ACC112 (cell line): Measurements from ENCODE around the gene PDCD2L.
"Not testable (repeated sequence)": the region's sequence is repeated elsewhere in the genome, so short reads cannot be mapped to it uniquely, and the experiment has no call there.

Experiments used
- H2AFZ ChIP-seq: fragments of 200-600 bp; sonication (generic); one replicate; pipeline ENCODE4 v1.6.0; 2017; ENCODE audit warnings: antibody characterized with exemption, low read length; ENCODE audit not compliant: unreplicated experiment
- H3K27ac ChIP-seq: fragments of 200-600 bp; sonication (generic); 2 replicates; pipeline ENCODE4 v1.5.1; 2014; ENCODE audit warnings: low read depth, mild to moderate bottlenecking, antibody characterized with exemption, low read length, moderate library complexity
- H3K27me3 ChIP-seq: fragments of 200-600 bp; sonication (generic); 2 replicates; pipeline ENCODE4 v1.6.1; 2014; ENCODE audit warnings: mild to moderate bottlenecking, antibody characterized with exemption, low read length, moderate library complexity, mixed read lengths; ENCODE audit not compliant: insufficient read depth
- H3K36me3 ChIP-seq: fragments of 200-600 bp; sonication (generic); 2 replicates; pipeline ENCODE4 v1.6.1; 2016; ENCODE audit warnings: mild to moderate bottlenecking, antibody characterized with exemption, low read length, moderate library complexity, mixed read lengths; ENCODE audit not compliant: insufficient read depth
- H3K4me1 ChIP-seq: fragments of 200-600 bp; sonication (generic); one replicate; pipeline ENCODE4 v1.6.1; 2016; ENCODE audit warnings: low read length, mixed read lengths; ENCODE audit not compliant: insufficient read depth, unreplicated experiment, control insufficient read depth
- H3K4me3 ChIP-seq: fragments of 200-600 bp; sonication (generic); 2 replicates; pipeline ENCODE4 v1.5.1; 2014; ENCODE audit warnings: mild to moderate bottlenecking, low read depth, low read length
- H3K79me2 ChIP-seq: fragments of 200-600 bp; sonication (generic); one replicate; pipeline ENCODE4 v1.6.0; 2016; ENCODE audit warnings: low read length; ENCODE audit not compliant: control insufficient read depth, unreplicated experiment, insufficient read depth

Gene PDCD2L

GRCh38 chr19:34375598-34375997 lies 28.6 kb upstream of the PDCD2L start:
- peaks cover 2% of the 10 kb centered on the region for H3K79me2 ChIP-seq
- H3K27ac ChIP-seq = no peak overlapping the region
- H3K27me3 ChIP-seq = no peaks in the 10 kb centered on the region
- H3K4me1 ChIP-seq = no peaks in the 10 kb centered on the region
- H3K36me3 ChIP-seq = peaks cover 14% of the 10 kb centered on the region; the same call in 1 of the 2 replicates
- no peak overlapping the region for H3K4me3 ChIP-seq
- no peak overlapping the region for H2AFZ ChIP-seq

- H3K4me1 ChIP-seq = no peaks in the 10 kb centered on the region
- H3K4me3 ChIP-seq = no peak overlapping the region
- no peak overlapping the region for H3K27ac ChIP-seq
- no peaks in the 10 kb centered on the region for H3K79me2 ChIP-seq
- peaks cover 36% of the 10 kb centered on the region for H3K36me3 ChIP-seq
- no peaks in the 10 kb centered on the region for H3K27me3 ChIP-seq
- H2AFZ ChIP-seq = no peak overlapping the region
Observed at GRCh38 chr19:34380639-34381241, 23.5 kb upstream of the PDCD2L start.

- no peaks in the 10 kb centered on the region for H3K79me2 ChIP-seq
- peaks cover 43% of the 10 kb centered on the region for H3K36me3 ChIP-seq
- no peaks in the 10 kb centered on the region for H3K4me1 ChIP-seq
- H3K27ac ChIP-seq = no peak overlapping the region
- no peak overlapping the region for H2AFZ ChIP-seq
- H3K27me3 ChIP-seq = no peaks in the 10 kb centered on the region
- H3K4me3 ChIP-seq = no peak overlapping the region
Observed at GRCh38 chr19:34381399-34382251, 22.6 kb upstream of the PDCD2L start.

- no peaks in the 10 kb centered on the region for H3K79me2 ChIP-seq
- H3K36me3 ChIP-seq = peaks cover 51% of the 10 kb centered on the region
Observed at GRCh38 chr19:34382471-34382870, 21.7 kb upstream of the PDCD2L start.

DNA sequence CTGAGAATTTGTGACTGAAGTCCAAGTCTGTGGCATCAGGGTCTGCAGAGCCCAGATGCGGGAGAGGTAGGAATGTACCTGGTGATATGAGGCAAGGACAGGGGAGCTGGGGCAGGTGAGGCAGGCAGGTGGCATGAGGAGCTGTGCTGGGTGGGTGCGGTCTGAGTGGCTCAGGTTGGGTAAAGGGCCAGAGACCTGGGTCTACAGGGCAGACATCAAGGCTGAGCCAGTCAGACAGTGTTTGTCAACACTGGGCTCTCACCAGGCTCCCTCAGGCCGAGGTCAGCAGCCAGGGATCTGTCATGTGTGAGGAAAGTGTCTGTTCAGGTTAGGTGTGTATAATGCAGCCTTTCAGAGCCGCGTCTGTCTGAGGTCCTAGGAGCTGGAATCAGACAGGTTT lies 20.6 kb upstream of the PDCD2L start:
- no peak overlapping the region for H3K4me3 ChIP-seq
- peaks cover 54% of the 10 kb centered on the region for H3K36me3 ChIP-seq
- no peaks in the 10 kb centered on the region for H3K4me1 ChIP-seq
- H3K27ac ChIP-seq = no peak overlapping the region
- H2AFZ ChIP-seq = no peak overlapping the region
- no peaks in the 10 kb centered on the region for H3K79me2 ChIP-seq
- no peaks in the 10 kb centered on the region for H3K27me3 ChIP-seq

More at GRCh38 chr19:34382471-34382870, 21.7 kb upstream of the PDCD2L start:
- Histone ChIP-seq H3K4me3 (no peak overlapping the region), H3K27ac (no peak overlapping the region), H2AFZ (no peak overlapping the region), H3K27me3 (no peaks in the 10 kb centered on the region), H3K4me1 (no peaks in the 10 kb centered on the region)

GRCh38 chr19:34386645-34387445 lies 17.4 kb upstream of the PDCD2L start:
- no peak overlapping the region for H3K4me3 ChIP-seq

GRCh38 chr19:34387446-34387810 lies 16.8 kb upstream of the PDCD2L start:
- Histone ChIP-seq H3K4me3 (no peak overlapping the region), H3K4me1 (no peaks in the 10 kb centered on the region), H3K27ac (no peak overlapping the region), H3K36me3 (peaks cover 62% of the 10 kb centered on the region), H2AFZ (no peak overlapping the region), H3K27me3 (no peaks in the 10 kb centered on the region), H3K79me2 (no peaks in the 10 kb centered on the region)

More at GRCh38 chr19:34386645-34387445, 17.4 kb upstream of the PDCD2L start:
- no peaks in the 10 kb centered on the region for H3K4me1 ChIP-seq
- H2AFZ ChIP-seq = no peak overlapping the region
- H3K27ac ChIP-seq = no peak overlapping the region
- no peaks in the 10 kb centered on the region for H3K79me2 ChIP-seq
- peaks cover 64% of the 10 kb centered on the region for H3K36me3 ChIP-seq
- H3K27me3 ChIP-seq = no peaks in the 10 kb centered on the region

GRCh38 chr19:34388745-34389144 lies 15.5 kb upstream of the PDCD2L start:
- H3K27ac ChIP-seq, H3K4me1 ChIP-seq, H3K79me2 ChIP-seq, H2AFZ ChIP-seq, H3K4me3 ChIP-seq, H3K27me3 ChIP-seq: not testable (repeated sequence)
- H3K36me3 ChIP-seq = peaks cover 56% of the 10 kb centered on the region

GRCh38 chr19:34391813-34392212 lies 12.4 kb upstream of the PDCD2L start:
- Histone ChIP-seq H3K4me1 (no peaks in the 10 kb centered on the region), H3K27me3 (no peaks in the 10 kb centered on the region), H3K79me2 (no peaks in the 10 kb centered on the region), H3K4me3 (no peak overlapping the region), H3K36me3 (peaks cover 40% of the 10 kb centered on the region), H3K27ac (no peak overlapping the region), H2AFZ (no peak overlapping the region)

DNA sequence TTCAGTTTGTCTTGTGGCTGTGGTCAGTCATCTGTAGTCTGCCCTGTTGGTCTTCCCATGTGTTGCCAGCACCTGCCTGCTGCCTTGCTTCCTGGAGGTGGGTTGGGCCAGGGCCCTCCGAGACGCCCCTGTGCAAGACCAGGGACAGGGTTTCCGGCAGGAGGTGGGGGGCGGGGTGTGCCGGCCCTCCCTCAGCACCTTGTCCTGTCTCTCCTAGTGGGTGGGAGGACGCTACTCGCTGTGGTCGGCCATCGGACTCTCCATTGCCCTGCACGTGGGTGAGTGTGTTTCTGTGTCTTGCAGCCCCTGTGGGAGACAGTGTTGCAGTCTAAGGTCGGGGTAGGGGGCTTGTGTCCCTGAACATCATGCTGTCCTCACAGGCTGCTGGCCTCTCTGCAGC lies 11.2 kb upstream of the PDCD2L start:
- H3K4me3 ChIP-seq = no peak overlapping the region
- peaks cover 32% of the 10 kb centered on the region for H3K36me3 ChIP-seq
- H2AFZ ChIP-seq = no peak overlapping the region
- H3K27ac ChIP-seq = no peak overlapping the region
- no peaks in the 10 kb centered on the region for H3K4me1 ChIP-seq
- no peaks in the 10 kb centered on the region for H3K27me3 ChIP-seq
- no peaks in the 10 kb centered on the region for H3K79me2 ChIP-seq
